ENCODE data around the gene SCARB1.

SCARB1 gene

DNA sequence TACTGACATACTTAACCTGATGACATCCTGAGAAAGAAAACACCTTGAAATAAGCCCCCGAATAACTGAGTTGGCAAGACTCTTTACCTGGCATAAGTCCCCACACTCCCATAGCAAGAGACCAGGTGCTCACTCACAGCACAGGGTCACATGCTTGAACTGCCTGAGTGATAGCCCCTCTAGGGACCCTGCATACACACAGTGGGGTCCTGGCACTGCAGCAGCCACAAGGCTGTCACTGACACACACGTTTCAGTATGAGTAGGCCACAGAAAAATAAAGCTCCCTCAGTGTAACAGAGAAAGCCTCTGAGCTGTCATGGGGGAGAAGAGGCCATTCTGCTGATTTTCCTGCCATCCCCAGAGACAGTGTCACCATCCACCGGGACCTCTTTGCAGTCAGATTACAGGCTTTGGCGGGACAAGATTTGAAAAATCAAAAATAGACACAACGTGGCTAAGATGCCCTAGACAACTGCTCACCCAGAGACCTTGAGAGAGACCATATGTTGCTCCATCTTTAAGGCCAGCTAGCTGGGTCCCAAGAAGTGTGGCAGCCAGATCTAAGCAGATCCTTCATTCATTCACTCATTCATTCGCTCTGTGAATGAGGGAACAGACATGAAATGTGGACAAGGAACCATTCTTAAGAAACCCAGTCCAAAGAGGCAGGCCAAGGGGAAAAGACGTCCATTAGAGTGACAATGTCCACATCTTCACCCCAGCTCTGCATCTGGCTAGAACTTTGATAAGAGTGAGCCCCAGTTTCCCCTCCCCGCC, 1.6 kb downstream of the SCARB1 start:
- Histone ChIP-seq H3K4me3 (ENCODE audit: low read depth, low read length) (no peak overlapping the region), H3K27ac (ENCODE audit: extremely low read depth, low read depth, low read length) (no peak overlapping the region), H3K36me3 (ENCODE audit: control insufficient read depth in 2 of 2, insufficient read depth in 1 of 2, low read length in 2 of 2) (peaks cover 5 to 20% of the 10 kb centered on the region in 2 experiments; a peak in 2 of 3 replicates), H3K9me3 (ENCODE audit: control insufficient read depth, insufficient read depth, low read depth, low read length) (no peaks in the 10 kb centered on the region), H3K4me1 (ENCODE audit: control insufficient read depth, insufficient read depth, low read length) (no peaks in the 10 kb centered on the region; the same call in none of the 2 replicates)
- POLR2A ChIA-PET, result interaction anchor here (0.6 to 2.7 kb wide), 3 partner anchors 10 to 144 kb away, joined by 3 to 9 read pairs (median 4); no protein-coding TSS in a partner anchor
- TF ChIP-seq, protein P1, sequence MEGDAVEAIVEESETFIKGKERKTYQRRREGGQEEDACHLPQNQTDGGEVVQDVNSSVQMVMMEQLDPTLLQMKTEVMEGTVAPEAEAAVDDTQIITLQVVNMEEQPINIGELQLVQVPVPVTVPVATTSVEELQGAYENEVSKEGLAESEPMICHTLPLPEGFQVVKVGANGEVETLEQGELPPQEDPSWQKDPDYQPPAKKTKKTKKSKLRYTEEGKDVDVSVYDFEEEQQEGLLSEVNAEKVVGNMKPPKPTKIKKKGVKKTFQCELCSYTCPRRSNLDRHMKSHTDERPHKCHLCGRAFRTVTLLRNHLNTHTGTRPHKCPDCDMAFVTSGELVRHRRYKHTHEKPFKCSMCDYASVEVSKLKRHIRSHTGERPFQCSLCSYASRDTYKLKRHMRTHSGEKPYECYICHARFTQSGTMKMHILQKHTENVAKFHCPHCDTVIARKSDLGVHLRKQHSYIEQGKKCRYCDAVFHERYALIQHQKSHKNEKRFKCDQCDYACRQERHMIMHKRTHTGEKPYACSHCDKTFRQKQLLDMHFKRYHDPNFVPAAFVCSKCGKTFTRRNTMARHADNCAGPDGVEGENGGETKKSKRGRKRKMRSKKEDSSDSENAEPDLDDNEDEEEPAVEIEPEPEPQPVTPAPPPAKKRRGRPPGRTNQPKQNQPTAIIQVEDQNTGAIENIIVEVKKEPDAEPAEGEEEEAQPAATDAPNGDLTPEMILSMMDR (tag by site-specific recombination; IDR thresholded peaks at IDR 0.05), result no peak
- TF ChIP-seq ZNF544 (tag by site-specific recombination; IDR thresholded peaks at IDR 0.05) (no peak), ZNF24 (tag by site-specific recombination; IDR thresholded peaks at IDR 0.05) (peak; percentile 77; the same call in 1 of the 2 replicates), ZNF501 (tag by site-specific recombination; IDR thresholded peaks at IDR 0.05) (no peak), ZNF426 (tag by site-specific recombination; IDR thresholded peaks at IDR 0.05) (no peak), ZBTB8A (tag by site-specific recombination; IDR thresholded peaks at IDR 0.05) (0 out of 2 replicates have a peak, but pooled peaks have one; percentile 8)
- TF ChIP-seq, protein P2, sequence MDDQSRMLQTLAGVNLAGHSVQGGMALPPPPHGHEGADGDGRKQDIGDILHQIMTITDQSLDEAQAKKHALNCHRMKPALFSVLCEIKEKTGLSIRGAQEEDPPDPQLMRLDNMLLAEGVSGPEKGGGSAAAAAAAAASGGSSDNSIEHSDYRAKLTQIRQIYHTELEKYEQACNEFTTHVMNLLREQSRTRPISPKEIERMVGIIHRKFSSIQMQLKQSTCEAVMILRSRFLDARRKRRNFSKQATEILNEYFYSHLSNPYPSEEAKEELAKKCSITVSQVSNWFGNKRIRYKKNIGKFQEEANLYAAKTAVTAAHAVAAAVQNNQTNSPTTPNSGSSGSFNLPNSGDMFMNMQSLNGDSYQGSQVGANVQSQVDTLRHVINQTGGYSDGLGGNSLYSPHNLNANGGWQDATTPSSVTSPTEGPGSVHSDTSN (CRISPR knock-in tag; IDR thresholded peaks at IDR 0.05), result no peak
- TF ChIP-seq, protein P3, sequence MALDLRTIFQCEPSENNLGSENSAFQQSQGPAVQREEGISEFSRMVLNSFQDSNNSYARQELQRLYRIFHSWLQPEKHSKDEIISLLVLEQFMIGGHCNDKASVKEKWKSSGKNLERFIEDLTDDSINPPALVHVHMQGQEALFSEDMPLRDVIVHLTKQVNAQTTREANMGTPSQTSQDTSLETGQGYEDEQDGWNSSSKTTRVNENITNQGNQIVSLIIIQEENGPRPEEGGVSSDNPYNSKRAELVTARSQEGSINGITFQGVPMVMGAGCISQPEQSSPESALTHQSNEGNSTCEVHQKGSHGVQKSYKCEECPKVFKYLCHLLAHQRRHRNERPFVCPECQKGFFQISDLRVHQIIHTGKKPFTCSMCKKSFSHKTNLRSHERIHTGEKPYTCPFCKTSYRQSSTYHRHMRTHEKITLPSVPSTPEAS (tag by site-specific recombination; IDR thresholded peaks at IDR 0.05), result 0 out of 2 replicates have a peak, but pooled peaks have one; percentile 49
- CTCF ChIA-PET, result interaction anchor here (1.1 to 2.1 kb wide), 2 partner anchors 39 to 44 kb away, joined by 3 to 7 read pairs; no protein-coding TSS in a partner anchor

DNA sequence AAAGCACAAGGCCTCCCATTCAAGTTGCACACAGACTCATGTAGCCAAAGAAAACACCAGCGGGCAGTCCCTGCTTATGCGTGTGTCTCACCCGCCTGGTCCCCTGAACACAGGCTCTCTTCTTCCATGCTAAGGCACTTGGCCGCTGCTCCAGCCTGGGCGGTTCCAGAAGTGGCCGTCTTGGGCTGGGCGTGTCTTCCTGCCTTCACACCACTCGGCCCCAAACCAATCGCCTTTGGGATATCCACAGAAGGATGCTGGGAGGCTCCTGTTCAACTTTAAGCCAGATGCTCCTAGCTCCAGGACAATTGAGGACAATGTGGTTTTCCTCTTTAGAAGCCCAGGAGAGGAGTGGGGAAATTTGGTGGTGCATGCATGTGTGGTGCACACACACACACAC, 2.2 kb downstream of the SCARB1 start:
- Histone ChIP-seq H3K4me3 (ENCODE audit: low read depth, low read length) (no peak overlapping the region), H3K36me3 (ENCODE audit: control insufficient read depth in 2 of 2, insufficient read depth in 1 of 2, low read length in 2 of 2) (peaks cover 5 to 20% of the 10 kb centered on the region in 2 experiments; a peak in 2 of 3 replicates), H3K27ac (ENCODE audit: extremely low read depth, low read depth, low read length) (no peak overlapping the region), H3K9me3 (ENCODE audit: control insufficient read depth, insufficient read depth, low read depth, low read length) (no peaks in the 10 kb centered on the region), H3K4me1 (ENCODE audit: control insufficient read depth, insufficient read depth, low read length) (no peaks in the 10 kb centered on the region; the same call in none of the 2 replicates)
- ChIA-PET POLR2A (interaction anchor here (0.5 to 2.7 kb wide), 2 partner anchors 10 to 23 kb away, joined by 5 to 9 read pairs; no protein-coding TSS in a partner anchor), CTCF (interaction anchor here (0.6 to 2.1 kb wide), 2 partner anchors 45 to 85 kb away, joined by 3 to 7 read pairs; no protein-coding TSS in a partner anchor)
- TF ChIP-seq ZNF184 (tag by site-specific recombination; IDR thresholded peaks at IDR 0.05) (no peak), ZIC2 (tag by site-specific recombination; IDR thresholded peaks at IDR 0.05) (0 out of 2 replicates have a peak, but pooled peaks have one; percentile 12), SP2 (tag by site-specific recombination; IDR thresholded peaks at IDR 0.05) (peak; percentile 58), ZBTB8A (tag by site-specific recombination; IDR thresholded peaks at IDR 0.05) (peak; percentile 49; the same call in 1 of the 2 replicates), MYNN (tag by site-specific recombination; IDR thresholded peaks at IDR 0.05; ENCODE audit: borderline replicate concordance) (no peak), KLF1 (tag by site-specific recombination; IDR thresholded peaks at IDR 0.05) (peak; percentile 38; the same call in 1 of the 2 replicates), ZNF600 (tag by site-specific recombination; IDR thresholded peaks at IDR 0.05) (0 out of 2 replicates have a peak, but pooled peaks have one; percentile 9)
- TF ChIP-seq, protein P4, sequence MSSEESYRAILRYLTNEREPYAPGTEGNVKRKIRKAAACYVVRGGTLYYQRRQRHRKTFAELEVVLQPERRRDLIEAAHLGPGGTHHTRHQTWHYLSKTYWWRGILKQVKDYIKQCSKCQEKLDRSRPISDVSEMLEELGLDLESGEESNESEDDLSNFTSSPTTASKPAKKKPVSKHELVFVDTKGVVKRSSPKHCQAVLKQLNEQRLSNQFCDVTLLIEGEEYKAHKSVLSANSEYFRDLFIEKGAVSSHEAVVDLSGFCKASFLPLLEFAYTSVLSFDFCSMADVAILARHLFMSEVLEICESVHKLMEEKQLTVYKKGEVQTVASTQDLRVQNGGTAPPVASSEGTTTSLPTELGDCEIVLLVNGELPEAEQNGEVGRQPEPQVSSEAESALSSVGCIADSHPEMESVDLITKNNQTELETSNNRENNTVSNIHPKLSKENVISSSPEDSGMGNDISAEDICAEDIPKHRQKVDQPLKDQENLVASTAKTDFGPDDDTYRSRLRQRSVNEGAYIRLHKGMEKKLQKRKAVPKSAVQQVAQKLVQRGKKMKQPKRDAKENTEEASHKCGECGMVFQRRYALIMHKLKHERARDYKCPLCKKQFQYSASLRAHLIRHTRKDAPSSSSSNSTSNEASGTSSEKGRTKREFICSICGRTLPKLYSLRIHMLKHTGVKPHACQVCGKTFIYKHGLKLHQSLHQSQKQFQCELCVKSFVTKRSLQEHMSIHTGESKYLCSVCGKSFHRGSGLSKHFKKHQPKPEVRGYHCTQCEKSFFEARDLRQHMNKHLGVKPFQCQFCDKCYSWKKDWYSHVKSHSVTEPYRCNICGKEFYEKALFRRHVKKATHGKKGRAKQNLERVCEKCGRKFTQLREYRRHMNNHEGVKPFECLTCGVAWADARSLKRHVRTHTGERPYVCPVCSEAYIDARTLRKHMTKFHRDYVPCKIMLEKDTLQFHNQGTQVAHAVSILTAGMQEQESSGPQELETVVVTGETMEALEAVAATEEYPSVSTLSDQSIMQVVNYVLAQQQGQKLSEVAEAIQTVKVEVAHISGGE (tag by site-specific recombination; conservative IDR thresholded peaks at IDR 0.05; ENCODE audit: low read depth), result peak; percentile 70
- TF ChIP-seq, protein P5, sequence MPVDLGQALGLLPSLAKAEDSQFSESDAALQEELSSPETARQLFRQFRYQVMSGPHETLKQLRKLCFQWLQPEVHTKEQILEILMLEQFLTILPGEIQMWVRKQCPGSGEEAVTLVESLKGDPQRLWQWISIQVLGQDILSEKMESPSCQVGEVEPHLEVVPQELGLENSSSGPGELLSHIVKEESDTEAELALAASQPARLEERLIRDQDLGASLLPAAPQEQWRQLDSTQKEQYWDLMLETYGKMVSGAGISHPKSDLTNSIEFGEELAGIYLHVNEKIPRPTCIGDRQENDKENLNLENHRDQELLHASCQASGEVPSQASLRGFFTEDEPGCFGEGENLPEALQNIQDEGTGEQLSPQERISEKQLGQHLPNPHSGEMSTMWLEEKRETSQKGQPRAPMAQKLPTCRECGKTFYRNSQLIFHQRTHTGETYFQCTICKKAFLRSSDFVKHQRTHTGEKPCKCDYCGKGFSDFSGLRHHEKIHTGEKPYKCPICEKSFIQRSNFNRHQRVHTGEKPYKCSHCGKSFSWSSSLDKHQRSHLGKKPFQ (tag by site-specific recombination; IDR thresholded peaks at IDR 0.05), result peak; percentile 87
